HepG2 (cell line): ENCODE measurements around the gene HEY2. TPM values are rescaled to one million over a fixed set of nuclear protein-coding genes. Genes with fewer than 3 reads are reported as not detected.

ENCODE experiments used
- ATAC-seq: fragments of 200-7000 bp; cut with Tn5 transposase; 3 replicates; pipeline ENCODE4 v1.9.1; 2020; ENCODE audit warnings: mild to moderate bottlenecking, moderate library complexity
- BruUV-seq: library from RNA; stranded (reverse); fragments of 400-500 nt; replicated peaks from 2 replicates; lab custom pipeline; 2021; lab: Mats Ljungman, UMichigan
- CTCF ChIA-PET: fragments of 300-600 bp; formaldehyde crosslinking; extraction: SDS; loops from one replicate; lab custom pipeline; 2021; ENCODE audit warnings: low total read pairs, inconsistent platforms, low intra/inter-chr PET ratio; lab: Yijun Ruan, JAX
- POLR2A ChIA-PET: fragments of 350-600 bp; sonication (Branson Sonifier 250); formaldehyde crosslinking; loops from one replicate; lab custom pipeline; 2020; ENCODE audit warnings: antibody characterized with exemption, inconsistent platforms; lab: Yijun Ruan, JAX
- DNase-seq: peaks from one replicate; pipeline ENCODE4 v3.0.0-alpha.2; 2015; ENCODE audit warnings: low spot score
- FAIRE-seq: peaks from 3 replicates; lab custom pipeline; 2011; peaks lifted over from hg19 to GRCh38; lab: Jason Lieb, UNC
- H2AFZ ChIP-seq: one replicate; pipeline ENCODE4 v1.6.1; 2011; ENCODE audit warnings: low read length, inconsistent platforms
- H3K27ac ChIP-seq: fragments of 300-600 bp; 3 replicates; pipeline ENCODE4 v1.8.0; 2011; ENCODE audit warnings: mixed run types, mild to moderate bottlenecking, mixed read lengths, low read length, inconsistent platforms; ENCODE audit not compliant: insufficient read depth; ENCODE audit errors: extremely low read length
- H3K27me3 ChIP-seq, 2 experiments: fragments of 200-600 bp in 1 of 2; 2 replicates in 1 of 2; 3 replicates in 1 of 2; pipeline versions ENCODE4 v1.6.0 to v1.8.0; 2011; ENCODE audit warnings: low read length in 2 of 2, mild to moderate bottlenecking in 2 of 2, moderate library complexity in 2 of 2, inconsistent platforms in 1 of 2; ENCODE audit not compliant: insufficient read depth in 2 of 2, control insufficient read depth in 1 of 2
- H3K36me3 ChIP-seq, 2 experiments: fragments of 200-600 bp in 1 of 2; replicated peaks in 1 of 2; 2 replicates in 1 of 2; 3 replicates in 1 of 2; pipeline versions ENCODE4 v1.5.1 to v1.8.0; 2011; ENCODE audit warnings: low read length in 2 of 2, inconsistent platforms in 1 of 2; ENCODE audit not compliant: insufficient read depth in 2 of 2, control insufficient read depth in 1 of 2
- H3K4me1 ChIP-seq: 2 replicates; pipeline ENCODE4 v1.5.1; 2012; ENCODE audit warnings: low read length, inconsistent platforms; ENCODE audit not compliant: insufficient read depth
- H3K4me2 ChIP-seq: 2 replicates; pipeline ENCODE4 v1.6.0; 2011; ENCODE audit warnings: low read depth, low read length, inconsistent platforms
- H3K4me3 ChIP-seq, 3 experiments: fragments of 200-600 bp in 1 of 3; sonication (generic), shearing (Covaris generic) in 1 of 3; replicated peaks in 1 of 3; 2 replicates each; pipeline ENCODE4 v1.5.1; 2011 to 2016; ENCODE audit warnings: low read length in 3 of 3, inconsistent platforms in 2 of 3, low read depth in 2 of 3, mild to moderate bottlenecking in 2 of 3, control low read depth in 1 of 3, mixed read lengths in 1 of 3; ENCODE audit not compliant: insufficient read depth in 1 of 3
- H3K79me2 ChIP-seq: one replicate; pipeline ENCODE4 v1.6.1; 2011; ENCODE audit warnings: low read length, inconsistent platforms; ENCODE audit not compliant: insufficient read depth
- H3K9ac ChIP-seq: 2 replicates; pipeline ENCODE4 v1.6.0; 2011; ENCODE audit warnings: mild to moderate bottlenecking, low read depth, low read length, inconsistent platforms; ENCODE audit not compliant: insufficient read depth
- H3K9me3 ChIP-seq: 2 replicates; pipeline ENCODE4 v1.5.1; 2012; ENCODE audit warnings: mild to moderate bottlenecking, low read length
- H4K20me1 ChIP-seq: 2 replicates; pipeline ENCODE4 v1.6.0; 2011; ENCODE audit warnings: inconsistent platforms, mild to moderate bottlenecking, low read length, moderate library complexity; ENCODE audit not compliant: insufficient read depth
- CREB1 ChIP-seq, 2 experiments: fragments of 450-650 bp in 1 of 2; IDR thresholded peaks; 2 replicates each; pipeline ENCODE4 v1.6.1; 2016 to 2017; ENCODE audit warnings: control low read depth in 1 of 2, mild to moderate bottlenecking in 1 of 2, missing compliant biosample characterization in 1 of 2, missing genetic modification characterization in 1 of 2
- STAT5B ChIP-seq: sonication (generic); formaldehyde crosslinking; IDR thresholded peaks from 2 replicates; pipeline ENCODE4 v1.4.0; 2020; ENCODE audit warnings: missing genetic modification reagents
- ZNF7 ChIP-seq: IDR thresholded peaks from 2 replicates; pipeline ENCODE4 v1.6.1; 2016; ENCODE audit warnings: missing biosample characterization, missing genetic modification reagents
- ZNF816 ChIP-seq: sonication (generic); formaldehyde crosslinking; IDR thresholded peaks from 2 replicates; pipeline ENCODE4 v1.8.0; 2022; ENCODE audit warnings: missing genetic modification reagents, mild to moderate bottlenecking, borderline replicate concordance
- WGBS: methylation state at CpG from one replicate; pipeline ENCODE4 v1.1.6; 2017; ENCODE audit warnings: low lambda C conversion rate; 5-methylcytosine and 5-hydroxymethylcytosine counted together
- in situ Hi-C: cut with HindIII; loops from 2 replicates; pipeline ENCODE4 v1.10.0; 2017; ENCODE audit warnings: low pct_unique_long_range_greater_than_20kb; ENCODE audit not compliant: extremely low pct_ligation_motif_present
- intact Hi-C: fragments of 100-400 bp; cut with micrococcal nuclease; formaldehyde crosslinking; loops from one replicate; pipeline ENCODE4 v1.10.0; 2022; ENCODE audit not compliant: unreplicated experiment
- polyA plus RNA-seq, 8 experiments: library from polyadenylated mRNA; depleted of rRNA in 3 of 8; stranded (reverse) in 7 of 8; unstranded in 1 of 8; fragments of >200 nt; fragmentation: Illumina TruSeq in 4 of 8; extraction: Trizol in 4 of 8; gene quantifications; 2 replicates each; pipeline versions ENCODE4 v1.2.1 to v1.2.3, GENCODE V29; 2011 to 2016; ENCODE audit warnings: low read depth in 4 of 8, missing spikeins in 1 of 8, mixed read lengths in 1 of 8; ENCODE audit not compliant: insufficient read depth in 1 of 8
- total RNA-seq, 5 experiments: library from RNA; depleted of rRNA; stranded (reverse); fragments of >200 nt; fragmentation: Illumina TruSeq; extraction: Trizol; gene quantifications; 2 replicates each; pipeline ENCODE4 v1.2.3, GENCODE V29; 2016; ENCODE audit warnings: low read depth in 1 of 5
- TF ChIP-seq, protein P1 (sequence below): IDR thresholded peaks from 2 replicates; pipeline ENCODE4 v1.6.1; 2016

The HEY2 gene
- total and polyA plus RNA-seq, 2 of the 13 experiments (the other 11 are each of a cell fraction or from before 2014, with no cell fraction given), result 0.04 TPM

DNA sequence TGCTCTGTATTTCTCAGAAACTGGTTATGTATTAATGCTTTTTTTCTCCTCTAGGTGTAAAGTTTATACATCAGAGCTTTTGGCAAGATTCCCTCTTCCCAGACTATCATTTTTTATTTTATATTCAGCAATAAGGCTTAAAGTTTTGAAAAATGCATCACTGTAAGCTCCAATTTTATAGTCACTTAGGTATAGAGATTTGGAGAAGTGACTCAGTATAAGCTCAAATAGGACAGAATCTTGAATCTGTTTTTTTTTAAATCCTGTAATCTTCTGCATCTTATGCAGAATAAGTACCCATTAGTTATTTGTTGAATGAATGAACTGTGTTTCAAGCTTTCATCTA, 42.4 kb downstream of the HEY2 start:
- no TSS peak for BruUV-seq

DNA sequence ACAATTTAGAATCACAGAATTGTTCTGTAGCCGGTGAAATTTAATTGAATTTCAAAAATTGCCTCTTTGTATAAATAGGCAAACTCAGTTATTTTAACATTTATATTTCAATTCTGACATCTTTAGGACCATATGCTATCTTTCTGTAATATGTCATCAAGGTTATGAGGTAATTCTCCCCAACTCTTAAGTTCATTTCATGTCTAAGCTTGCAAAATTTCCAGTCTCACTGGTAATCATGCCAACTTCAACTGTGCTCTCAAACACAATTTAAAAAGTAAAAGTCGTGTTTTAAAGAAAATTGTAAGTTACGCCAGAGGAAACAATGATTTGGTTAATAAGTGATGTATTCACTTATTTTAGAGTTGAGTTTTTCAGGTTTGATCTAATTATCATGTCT, 42.7 kb downstream of the HEY2 start:
- Histone ChIP-seq H3K4me2 (no peak overlapping the region; the same call in 1 of the 2 replicates), H3K9me3 (no peaks in the 10 kb centered on the region), H3K27ac (no peak overlapping the region), H3K9ac (no peak overlapping the region), H3K4me3 (no peak overlapping the region; a peak in 1 of 6 replicates), H2AFZ (no peak overlapping the region), H3K27me3 (no peaks in the 10 kb centered on the region; a peak in 2 of 5 replicates), H3K4me1 (peaks cover 47% of the 10 kb centered on the region), H3K79me2 (peaks cover 28% of the 10 kb centered on the region), H4K20me1 (no peaks in the 10 kb centered on the region), H3K36me3 (no peaks in the 10 kb centered on the region)
- in situ Hi-C loops, result loop anchor here (5.0 kb wide), 1 partner anchor 160 kb away; no protein-coding TSS in a partner anchor
- intact Hi-C loops, result loop anchor here (5.0 kb wide), 2 partner anchors 95 to 180 kb away; no protein-coding TSS in a partner anchor
- no peak for ATAC-seq
- BruUV-seq, result no TSS peak
- ChIA-PET CTCF (interaction anchor here (1.4 kb wide), 1 partner anchor 67 kb away, joined by 4 read pairs; no protein-coding TSS in a partner anchor), POLR2A (interaction anchor here (3.1 to 4.0 kb wide), 4 partner anchors 11 to 491 kb away, joined by 16 to 107 read pairs (median 35); partner anchors contain the start of genes HDDC2, HINT3 and TRMT11)
- WGBS, result 65% methylated on average over 3 of the region's 3 CpGs
- no peak for DNase-seq
- TF ChIP-seq ZNF7 (no peak), CREB1 (IDR thresholded peaks at IDR 0.05) (no peak), CREB1 (CRISPR knock-in tag; IDR thresholded peaks at IDR 0.05) (0 out of 2 replicates have a peak, but pooled peaks have one; percentile 15)
- TF ChIP-seq, all 625 proteins: peak for 1
- FAIRE-seq, result no peak

More for the DNA sequence above, 42.4 kb downstream of the HEY2 start:
- CTCF ChIA-PET, result interaction anchor here (1.4 kb wide), 1 partner anchor 67 kb away, joined by 4 read pairs; no protein-coding TSS in a partner anchor
- POLR2A ChIA-PET, result interaction anchor here (2.2 to 4.0 kb wide), 5 partner anchors 11 to 491 kb away, joined by 8 to 107 read pairs (median 30); partner anchors contain the start of genes HDDC2, HINT3 and TRMT11
- FAIRE-seq, result no peak
- peaks cover 47% of the 10 kb centered on the region for H3K4me1 ChIP-seq
- no peak overlapping the region for H2AFZ ChIP-seq
- H4K20me1 ChIP-seq, result no peaks in the 10 kb centered on the region
- intact Hi-C loops, result loop anchor here (1.0 to 5.0 kb wide), 6 partner anchors 29 to 181 kb away; no protein-coding TSS in a partner anchor
- peak overlapping the region; percentile 90 to 97 (median 94) for H3K4me3 ChIP-seq
- ATAC-seq, result no peak
- H3K79me2 ChIP-seq, result peaks cover 28% of the 10 kb centered on the region
- H3K4me2 ChIP-seq, result peak overlapping the region; percentile 87
- H3K9ac ChIP-seq, result peak overlapping the region; percentile 83; the same call in 1 of the 2 replicates
- no peak overlapping the region for H3K27ac ChIP-seq
- no peaks in the 10 kb centered on the region for H3K36me3 ChIP-seq
- TF ChIP-seq, protein P1, sequence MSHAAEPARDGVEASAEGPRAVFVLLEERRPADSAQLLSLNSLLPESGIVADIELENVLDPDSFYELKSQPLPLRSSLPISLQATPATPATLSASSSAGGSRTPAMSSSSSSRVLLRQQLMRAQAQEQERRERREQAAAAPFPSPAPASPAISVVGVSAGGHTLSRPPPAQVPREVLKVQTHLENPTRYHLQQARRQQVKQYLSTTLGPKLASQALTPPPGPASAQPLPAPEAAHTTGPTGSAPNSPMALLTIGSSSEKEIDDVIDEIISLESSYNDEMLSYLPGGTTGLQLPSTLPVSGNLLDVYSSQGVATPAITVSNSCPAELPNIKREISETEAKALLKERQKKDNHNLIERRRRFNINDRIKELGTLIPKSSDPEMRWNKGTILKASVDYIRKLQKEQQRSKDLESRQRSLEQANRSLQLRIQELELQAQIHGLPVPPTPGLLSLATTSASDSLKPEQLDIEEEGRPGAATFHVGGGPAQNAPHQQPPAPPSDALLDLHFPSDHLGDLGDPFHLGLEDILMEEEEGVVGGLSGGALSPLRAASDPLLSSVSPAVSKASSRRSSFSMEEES (CRISPR knock-in tag), result 0 out of 2 replicates have a peak, but pooled peaks have one; percentile 7
- TF ChIP-seq STAT5B (CRISPR knock-in tag) (no peak), ZNF816 (CRISPR knock-in tag) (0 out of 2 replicates have a peak, but pooled peaks have one; percentile 57)
- no peak for DNase-seq
- H3K9me3 ChIP-seq, result no peaks in the 10 kb centered on the region
- in situ Hi-C loops, result loop anchor here (5.0 kb wide), 1 partner anchor 161 kb away; no protein-coding TSS in a partner anchor
- H3K27me3 ChIP-seq, result no peaks in the 10 kb centered on the region; a peak in 2 of 5 replicates
